Renal cortical epithelial cell (primary cell): ENCODE measurements around the gene TULP4. TPM values are rescaled to one million over a fixed set of nuclear protein-coding genes. Genes with fewer than 3 reads are reported as not detected.
"Not testable (repeated sequence)": the region's sequence is repeated elsewhere in the genome, so short reads cannot be mapped to it uniquely, and the experiment has no call there.

Experiments used
- DNase-seq: peaks from one replicate; pipeline ENCODE4 v3.0.0-alpha.2; 2011; ENCODE audit warnings: low read depth
- total RNA-seq: library from RNA; depleted of rRNA; stranded (reverse); fragments of >200 nt; gene quantifications from 2 replicates; pipeline ENCODE4 v1.2.3, GENCODE V29; 2014

The TULP4 gene
- total RNA-seq, 1 donor from 2014 or later = 141 TPM

DNA sequence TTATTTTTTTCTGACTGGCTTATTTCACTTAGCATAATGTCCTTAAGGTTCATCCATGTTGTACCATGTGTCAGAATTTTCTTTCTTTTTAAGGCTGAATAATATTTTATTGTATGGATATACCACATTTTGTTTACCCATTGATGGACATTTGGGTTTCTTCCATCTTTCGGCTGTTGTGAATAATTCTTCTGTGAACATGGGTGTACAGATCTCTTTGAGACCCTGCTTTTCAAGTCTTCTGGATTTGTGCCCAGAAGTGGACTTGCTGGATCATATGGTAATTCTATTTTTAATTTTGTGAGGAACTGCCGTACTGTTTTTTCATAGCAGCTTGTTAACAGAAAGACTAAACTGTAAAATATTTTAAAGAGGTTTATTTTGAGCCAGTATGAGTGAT is 153.0 kb downstream of the TULP4 start:
- DNase-seq = no peak

DNA sequence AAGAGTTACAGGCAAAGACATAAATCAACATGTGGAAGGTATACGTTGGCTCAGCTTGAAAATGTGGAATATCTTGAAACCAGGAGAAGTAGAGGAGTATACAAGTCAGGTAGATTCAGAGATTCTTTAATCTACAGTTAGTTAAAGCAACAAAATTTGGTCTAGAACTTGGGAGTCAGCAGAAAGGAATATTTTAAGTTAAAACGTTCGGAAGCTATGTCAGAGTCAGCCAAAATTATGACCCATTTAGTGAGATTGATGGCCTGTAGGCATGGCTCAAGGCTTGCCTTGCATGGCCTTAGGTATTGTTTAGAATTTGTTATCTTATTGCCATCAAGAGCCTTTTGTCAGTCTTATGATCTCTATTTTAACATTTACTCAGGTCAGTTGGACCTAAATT is 153.5 kb downstream of the TULP4 start:
- no peak for DNase-seq

DNA sequence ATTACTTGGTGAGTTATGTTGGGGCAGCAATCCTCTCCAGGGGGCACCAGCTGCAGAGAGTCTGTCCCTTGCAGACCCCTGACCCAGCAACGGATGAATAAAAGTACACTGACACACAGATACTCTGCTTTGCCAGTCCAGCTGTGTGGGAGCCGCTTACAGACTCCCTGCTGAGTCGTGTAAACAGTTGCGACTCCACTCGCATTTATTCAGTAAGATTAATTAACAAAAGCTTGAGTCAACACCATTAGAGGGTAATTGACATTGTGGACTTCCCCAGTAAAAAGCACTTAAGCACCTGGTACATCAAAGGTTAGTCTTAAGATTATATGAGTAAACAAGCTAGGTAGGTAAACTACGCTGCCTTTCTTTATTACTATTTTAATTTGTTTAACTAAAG is 155.7 kb downstream of the TULP4 start:
- no peak for DNase-seq

DNA sequence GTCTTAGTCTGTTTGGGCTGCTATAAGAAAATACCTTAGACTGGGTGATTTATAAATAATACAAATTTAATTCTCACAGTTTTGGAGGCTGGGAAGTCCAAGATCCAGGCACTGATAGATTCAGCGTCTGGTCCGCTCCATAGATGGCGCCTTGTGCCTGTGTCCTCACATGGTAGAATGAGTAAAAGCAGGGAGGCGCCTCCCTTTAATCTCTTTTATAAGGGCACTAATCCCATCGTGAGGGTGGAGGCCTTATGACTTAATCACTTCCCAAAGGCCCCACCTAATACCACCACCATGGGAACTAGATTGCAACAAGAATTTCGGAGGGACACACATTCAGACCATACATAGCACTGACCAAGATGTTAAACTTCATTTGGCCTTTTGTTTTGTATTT is 156.4 kb downstream of the TULP4 start:
- DNase-seq = no peak

DNA sequence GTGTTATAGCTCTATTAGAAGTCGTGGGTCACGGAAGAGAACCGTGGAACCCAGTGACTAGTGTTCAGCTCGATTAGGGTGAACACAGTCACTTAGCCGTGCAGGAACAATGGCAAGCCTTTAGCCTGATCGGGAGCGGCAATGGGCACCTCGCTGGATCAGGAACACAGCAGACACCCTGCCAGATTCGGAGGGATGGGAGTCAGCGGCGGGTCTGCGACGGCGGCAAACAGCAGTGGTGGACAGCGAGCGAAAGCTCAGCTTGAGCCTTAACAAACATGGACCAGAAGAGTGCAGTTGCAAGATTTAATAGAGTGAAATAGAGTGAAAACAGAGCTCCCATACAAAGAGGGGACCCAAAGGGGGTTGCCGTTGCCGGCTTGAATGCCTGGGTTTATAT is 157.8 kb downstream of the TULP4 start:
- DNase-seq = not testable (repeated sequence)

DNA sequence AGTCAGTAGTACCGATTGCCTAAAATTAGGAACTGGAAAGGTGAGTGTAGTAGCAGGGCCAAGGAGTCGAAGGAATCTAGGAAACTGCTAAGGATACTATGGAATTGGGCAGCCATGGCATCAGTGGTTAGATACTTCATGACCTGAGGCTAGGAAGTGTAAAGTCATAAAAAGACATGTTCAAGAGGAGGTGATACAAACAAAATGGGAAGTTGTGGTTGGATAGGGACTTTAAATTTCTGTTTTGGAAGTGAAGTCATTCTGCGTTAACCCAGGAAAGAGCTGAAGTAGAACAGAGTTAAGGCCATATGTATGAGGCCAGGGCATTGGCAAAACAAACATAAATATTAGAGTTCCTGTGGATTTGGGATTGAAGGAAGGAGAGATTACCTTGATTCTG is 159.1 kb downstream of the TULP4 start:
- DNase-seq = no peak

DNA sequence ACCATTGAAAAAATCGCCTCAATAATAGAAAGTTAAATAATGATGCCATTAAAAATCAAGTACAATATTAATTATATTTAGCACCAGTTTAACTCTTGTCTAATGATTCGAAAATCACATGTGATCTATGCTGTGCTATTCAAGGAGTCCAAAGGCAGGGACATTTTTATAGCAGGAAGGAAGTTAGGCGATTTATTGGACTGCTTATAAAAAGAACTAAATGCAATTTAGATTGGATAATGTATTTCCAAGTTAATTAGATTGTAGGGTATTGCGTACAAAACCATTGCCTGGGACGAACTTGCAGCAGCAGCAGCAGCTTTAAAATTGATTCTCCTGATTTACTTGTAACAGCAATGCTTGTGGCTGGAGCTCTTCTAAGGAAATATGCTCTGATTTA is 160.2 kb downstream of the TULP4 start:
- DNase-seq = no peak

DNA sequence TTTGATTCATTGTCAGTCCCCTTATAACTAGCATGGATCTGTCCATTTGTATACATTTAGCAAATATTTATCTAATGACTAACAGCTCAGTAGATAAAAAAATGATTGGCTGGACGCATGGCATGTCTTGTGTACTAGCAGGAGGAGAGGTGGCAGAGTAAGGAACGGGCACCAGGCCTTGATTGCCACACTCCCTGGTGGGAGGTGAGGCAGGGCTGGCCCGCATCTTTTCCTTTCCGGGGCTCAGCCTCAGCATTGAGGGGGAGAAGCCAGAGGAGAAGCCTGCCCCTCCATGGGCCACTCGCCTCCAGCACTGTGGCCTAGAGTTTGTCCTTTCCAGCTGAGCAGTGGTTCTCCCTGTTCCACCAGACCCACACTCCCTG is 162.7 kb downstream of the TULP4 start:
- DNase-seq = no peak

DNA sequence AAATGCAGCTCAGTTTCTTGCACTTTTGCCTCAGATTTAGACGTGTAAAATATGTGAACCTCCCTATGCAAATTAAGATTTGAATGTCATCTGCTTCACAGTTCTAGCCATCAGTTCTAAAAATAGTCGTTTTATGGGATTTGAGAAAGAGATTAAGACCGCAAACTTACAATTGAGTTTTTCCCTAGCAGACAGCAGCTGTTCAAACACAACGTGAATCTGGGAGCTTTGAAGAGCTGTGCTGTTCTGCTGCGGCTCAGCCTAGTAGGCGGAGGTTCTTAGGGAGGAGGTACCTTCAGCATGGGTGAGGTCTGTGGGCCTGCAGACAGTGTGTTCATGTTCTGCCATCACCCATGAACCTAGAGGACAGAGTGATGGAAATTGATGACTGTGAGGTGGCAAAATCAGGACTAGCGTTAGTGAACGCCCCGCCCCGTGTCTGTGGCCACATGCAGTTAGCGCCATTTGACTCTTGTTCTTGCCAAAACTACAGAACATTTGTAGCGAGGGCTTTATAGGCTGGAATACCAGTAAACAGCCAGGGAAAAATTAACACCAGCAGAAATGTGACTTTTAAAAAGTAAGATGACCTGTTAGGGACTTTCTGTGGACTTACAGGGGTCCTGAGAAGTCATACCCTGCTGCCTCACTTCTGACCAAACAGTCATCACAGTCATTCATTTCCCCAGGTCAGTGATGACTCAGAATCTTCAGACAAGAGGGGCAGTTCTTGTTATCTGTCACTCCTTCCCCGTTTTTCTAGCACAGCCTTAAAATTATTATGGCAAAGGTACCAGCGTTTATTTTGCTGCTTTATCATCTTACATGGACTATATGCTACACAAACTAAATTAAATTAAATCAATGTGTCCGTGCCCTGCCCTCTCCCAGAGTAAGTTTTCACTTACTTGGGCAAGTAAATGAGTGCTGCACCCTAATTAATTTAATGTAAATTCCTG is 163.4 kb downstream of the TULP4 start:
- peak; percentile 76 for DNase-seq

DNA sequence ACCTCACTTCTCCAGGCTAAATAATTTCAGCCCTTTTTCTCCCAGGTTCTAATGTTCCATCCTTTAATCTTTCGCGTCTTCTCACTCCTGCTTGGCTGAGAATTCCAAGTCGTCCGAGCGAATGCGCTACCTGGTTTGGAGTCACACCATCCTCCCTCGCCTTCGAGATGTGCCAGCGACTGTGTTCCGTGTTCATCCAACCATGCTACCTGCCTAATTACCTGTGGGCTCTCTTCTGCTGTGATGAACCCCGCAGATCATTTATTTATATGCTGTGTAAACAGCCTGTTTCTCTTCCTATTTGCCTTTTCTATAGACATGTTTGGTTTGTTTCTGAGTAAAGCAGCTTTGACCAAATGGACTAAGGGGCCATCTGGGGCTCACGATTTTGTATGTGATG is 164.1 kb downstream of the TULP4 start:
- no peak for DNase-seq

DNA sequence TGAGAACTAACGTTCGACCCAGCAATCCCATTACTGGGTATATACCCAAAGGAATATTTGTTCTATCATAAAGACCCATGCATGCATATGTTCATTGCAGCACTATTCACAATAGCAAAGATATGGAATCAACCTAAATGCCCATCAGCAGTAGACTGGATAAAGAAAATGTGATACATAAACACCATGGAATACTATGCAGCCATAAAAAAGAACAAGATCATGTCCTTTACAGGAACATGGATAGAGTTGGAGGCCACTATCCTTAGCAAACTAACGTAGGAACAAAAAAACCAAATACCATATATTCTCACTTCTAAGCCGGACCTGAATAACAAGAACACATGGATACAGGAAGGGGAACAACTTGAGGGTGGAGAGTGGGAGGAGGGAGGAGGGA is 165.5 kb downstream of the TULP4 start:
- DNase-seq = not testable (repeated sequence)

DNA sequence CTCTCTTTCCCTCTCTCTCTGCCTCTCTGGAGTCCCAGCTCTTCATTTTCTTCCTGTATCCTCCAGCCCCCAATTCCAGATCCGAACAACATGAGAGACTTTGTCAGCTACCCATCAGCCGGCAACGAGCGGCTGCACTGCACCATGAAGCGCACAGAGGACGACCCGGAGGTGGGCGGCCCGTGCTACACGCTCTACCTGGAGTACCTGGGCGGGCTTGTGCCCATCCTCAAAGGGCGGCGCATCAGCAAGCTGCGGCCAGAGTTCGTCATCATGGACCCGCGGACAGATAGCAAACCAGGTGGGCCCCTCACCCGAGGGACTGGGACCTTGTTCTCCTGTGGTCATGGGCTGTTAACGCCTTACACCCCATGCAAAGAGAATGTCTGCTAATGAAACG is 168.7 kb downstream of the TULP4 start:
- DNase-seq = no peak

DNA sequence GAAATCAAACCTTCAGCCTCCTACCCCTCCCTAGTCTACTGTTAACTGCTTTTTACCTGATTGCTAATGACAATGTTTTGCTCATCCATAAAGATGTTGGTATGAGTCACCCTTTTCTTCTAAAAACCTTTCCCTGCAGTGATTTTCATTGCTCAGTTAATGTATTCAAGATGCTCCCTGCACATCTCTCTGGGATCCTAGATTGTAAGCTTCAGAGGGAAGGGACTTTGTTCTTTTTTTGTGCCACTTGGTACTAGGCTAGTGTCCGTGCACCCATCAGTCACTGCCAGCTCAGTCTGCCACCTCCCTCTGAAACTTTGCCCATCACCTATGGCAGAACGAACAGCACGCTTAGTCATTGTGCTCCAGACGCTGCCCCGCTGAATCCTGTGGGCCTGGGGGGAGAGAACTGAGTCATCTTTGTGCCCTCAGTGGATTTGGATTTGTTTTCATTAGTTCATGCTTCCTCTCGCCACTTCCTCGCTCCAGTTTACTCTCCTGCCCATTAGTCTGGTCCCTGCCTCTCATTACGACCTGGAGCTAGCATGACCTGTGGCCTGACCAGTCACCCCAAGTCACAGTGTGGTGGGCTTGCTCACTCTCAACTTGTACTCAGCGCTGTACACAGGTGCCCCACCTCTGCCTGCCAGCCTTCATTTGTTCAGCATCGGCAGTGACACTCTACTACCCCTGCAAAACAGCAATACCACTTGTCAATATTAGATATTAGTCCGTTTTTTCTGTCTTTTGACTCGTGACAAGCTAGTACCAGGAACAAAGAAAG is 169.6 kb downstream of the TULP4 start:
- peak; percentile 92 for DNase-seq

DNA sequence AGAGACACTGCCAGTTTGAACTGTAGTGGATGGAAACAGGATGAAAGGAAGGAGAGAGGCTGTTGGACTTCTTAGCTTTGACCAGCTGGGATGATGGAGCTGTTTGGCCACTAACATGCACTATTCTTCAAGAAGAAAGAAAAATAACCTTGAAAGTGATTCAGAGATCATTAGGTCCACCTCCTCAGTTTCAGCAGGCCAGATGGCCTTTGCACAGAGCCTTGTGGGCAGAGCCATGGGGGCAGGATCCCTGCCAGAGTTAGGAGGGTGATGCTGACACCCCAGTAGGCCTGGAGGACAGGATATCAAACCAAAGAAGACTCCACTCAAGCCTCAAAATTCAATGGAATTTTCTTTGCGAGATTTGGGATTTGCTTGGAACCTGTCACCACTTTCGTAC is 173.2 kb downstream of the TULP4 start:
- DNase-seq = peak; percentile 7

DNA sequence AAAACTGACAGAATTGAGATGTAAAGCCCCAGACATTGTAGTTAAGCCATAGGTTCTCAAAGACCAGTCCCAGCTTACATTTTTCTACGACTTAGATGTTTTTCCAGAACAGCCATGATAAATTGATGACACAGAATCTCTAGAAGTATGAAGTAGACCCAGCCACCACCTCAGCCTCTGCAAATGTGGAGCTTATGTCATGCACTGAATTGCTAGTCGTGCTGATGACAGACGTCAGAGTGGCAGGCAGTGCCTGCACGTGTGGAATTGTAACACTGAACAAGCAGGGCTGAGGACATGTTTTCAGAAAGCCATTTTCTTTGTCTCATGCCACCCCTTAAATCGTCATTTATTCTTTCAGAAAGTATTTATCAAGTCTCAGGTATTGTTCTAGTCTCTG is 175.2 kb downstream of the TULP4 start:
- DNase-seq = no peak

DNA sequence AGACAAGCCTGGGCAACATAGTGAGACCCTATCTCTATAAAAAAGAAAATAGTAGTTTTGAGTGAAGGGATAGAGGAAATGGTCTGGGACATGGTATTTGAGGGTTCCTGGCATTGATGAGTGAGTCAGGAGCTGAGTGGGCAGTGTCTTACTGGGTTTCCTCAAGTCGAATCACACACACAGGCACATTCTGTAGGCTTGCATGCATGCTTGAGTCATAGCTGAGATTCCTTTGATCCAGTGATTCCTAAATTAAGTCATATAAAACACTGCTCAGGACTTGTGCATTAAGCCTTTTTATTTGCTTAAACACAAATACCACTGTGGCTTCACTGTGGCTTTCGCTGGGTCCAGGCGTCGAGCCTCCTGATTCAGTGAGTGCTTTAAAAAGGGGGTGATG is 175.8 kb downstream of the TULP4 start:
- DNase-seq = peak; percentile 100

DNA sequence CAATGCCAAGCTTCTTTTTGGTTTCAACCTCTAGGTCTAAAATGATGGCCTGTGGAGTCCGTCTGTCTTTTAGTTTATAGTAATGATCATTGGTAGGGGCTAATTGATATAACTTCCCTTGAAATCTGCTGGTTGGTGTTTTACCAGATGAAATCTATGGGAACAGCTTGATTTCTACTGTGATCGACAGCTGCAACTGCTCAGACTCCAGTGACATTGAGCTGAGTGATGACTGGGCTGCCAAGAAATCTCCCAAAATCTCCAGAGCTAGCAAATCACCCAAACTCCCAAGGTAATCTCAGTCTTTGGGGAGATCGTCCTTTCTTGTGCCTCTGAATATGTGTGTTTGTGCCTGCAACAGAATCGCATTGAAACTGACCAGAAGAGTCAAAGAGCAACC is 177.2 kb downstream of the TULP4 start:
- DNase-seq = no peak

DNA sequence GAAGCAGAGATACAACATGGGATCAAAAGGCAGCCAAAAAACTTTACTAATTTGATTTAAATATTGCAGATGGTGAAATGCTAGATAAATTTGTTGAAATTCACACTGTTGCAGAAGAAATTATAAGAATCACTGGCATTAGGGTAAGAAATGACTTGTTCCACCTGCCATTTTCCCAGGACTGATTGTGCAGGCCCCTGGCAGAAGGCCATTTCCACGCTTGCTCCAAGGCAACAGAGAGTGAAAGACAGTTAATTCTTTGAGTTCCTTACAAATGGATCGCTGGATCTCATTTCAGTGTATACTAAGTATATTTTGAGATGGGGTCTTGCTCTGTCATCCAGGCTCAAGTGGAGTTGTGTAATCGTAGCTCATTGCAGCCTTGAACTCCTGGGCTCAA is 180.6 kb downstream of the TULP4 start:
- DNase-seq = no peak

DNA sequence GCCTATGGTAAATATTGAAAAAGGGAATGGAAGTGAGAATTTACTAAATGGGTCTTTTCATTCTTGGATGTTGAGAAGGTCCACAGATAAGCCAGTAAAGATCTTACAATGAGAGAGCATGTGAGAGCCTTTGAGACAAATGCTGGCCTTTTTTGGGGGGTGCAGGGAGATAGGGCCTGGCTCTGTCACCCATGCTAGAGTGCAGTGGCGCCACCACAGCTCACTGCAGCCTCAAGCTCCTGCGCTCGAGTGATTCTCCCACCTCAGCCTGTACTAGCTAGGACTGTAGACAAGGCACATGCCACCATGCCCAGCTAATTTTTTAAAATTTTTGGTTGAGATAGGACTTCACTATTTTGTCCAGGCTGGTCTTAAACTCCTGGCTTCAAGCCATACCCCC is 184.4 kb downstream of the TULP4 start:
- DNase-seq = no peak

DNA sequence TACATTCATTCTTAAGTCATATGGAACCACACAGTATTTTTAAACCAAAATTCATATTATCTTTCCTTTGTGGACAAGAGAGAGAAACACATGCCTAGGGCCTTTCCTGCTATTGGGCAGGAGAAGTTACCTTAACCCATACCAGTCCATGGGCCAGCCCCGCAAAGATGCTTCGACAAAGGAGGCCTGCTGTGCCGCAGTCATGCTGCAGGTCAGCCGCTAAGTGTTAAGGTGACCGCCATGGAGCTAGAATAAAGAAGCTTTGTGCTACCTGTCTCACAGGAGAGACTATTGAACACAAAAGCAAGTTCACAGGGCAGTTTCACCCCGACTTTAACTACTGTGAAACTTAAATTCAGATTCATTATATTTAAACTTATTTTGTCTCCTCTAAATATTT is 185.4 kb downstream of the TULP4 start:
- DNase-seq = no peak

DNA sequence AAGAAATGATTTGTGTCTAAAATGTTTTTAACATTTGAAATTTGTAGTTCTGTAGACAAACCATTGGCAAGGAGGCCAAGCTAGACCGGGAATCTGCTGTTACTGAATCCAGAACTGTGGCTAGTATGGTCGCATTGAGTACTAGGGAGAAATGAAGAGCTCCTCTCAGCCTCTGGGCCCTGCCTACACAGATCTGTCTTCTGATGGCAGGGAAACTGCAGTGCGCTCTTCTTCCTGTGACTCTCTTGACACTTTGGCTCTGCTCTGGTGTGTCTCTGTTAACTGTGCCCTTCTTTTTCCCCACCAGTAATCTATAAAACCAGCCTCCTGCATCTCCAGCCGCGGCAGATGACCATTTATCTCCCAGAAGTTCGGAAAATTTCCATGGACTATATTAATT is 186.1 kb downstream of the TULP4 start:
- no peak for DNase-seq

DNA sequence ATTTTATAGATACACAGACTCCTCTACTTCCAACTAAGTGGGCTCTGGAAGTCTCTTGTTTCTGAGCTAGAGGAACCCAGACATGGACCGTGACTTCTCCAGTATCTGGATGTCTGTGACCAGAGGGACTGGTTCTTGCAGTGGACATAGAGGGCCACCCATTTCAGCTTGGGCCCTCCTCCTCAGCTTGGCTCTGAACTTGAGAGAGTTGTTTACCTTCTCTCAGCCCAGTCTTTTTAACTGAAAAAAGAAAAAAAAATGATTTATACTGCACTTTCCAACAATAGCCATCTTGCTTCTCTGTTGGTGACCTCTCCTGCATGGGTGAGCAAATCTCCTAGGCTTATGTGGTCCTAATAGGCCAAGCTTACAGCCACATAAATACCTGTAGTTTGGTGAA is 187.3 kb downstream of the TULP4 start:
- no peak for DNase-seq
